Breast epithelium (tissue), 4 donors: ENCODE measurements around the gene IL17RC. TPM values are rescaled to one million over a fixed set of nuclear protein-coding genes. Genes with fewer than 3 reads are reported as not detected.

Source experiments
- DNase-seq, 2 donors: peaks; one replicate each; pipeline ENCODE4 v3.0.0-alpha.2; 2019; ENCODE audit warnings: low spot score in 2 of 2
- H3K27ac ChIP-seq, 2 donors: fragments of 200-600 bp; sonication (generic) in 1 of 2; one replicate each; pipeline ENCODE4 v1.5.1; 2016 to 2019; ENCODE audit warnings: mild to moderate bottlenecking in 1 of 2
- H3K27me3 ChIP-seq, 2 donors: fragments of 200-600 bp; sonication (generic) in 1 of 2; one replicate each; pipeline versions ENCODE4 v1.5.1 to v1.6.0; 2017 to 2019; ENCODE audit warnings: control low read depth in 1 of 2, mild to moderate bottlenecking in 1 of 2
- H3K36me3 ChIP-seq: fragments of 200-600 bp; one replicate; pipeline ENCODE4 v1.5.1; 2019
- H3K4me1 ChIP-seq, 2 donors: fragments of 200-600 bp; sonication (generic); one replicate each; pipeline ENCODE4 v1.5.1; 2016 to 2019; ENCODE audit warnings: control low read depth in 1 of 2
- H3K4me3 ChIP-seq, 3 donors: fragments of 200-600 bp; sonication (generic); 1 replicate in 2 of 3; 2 replicates in 1 of 3; pipeline ENCODE4 v1.5.1; 2016 to 2019; ENCODE audit warnings: mild to moderate bottlenecking in 3 of 3, moderate library complexity in 2 of 3
- H3K9me3 ChIP-seq, 2 donors: fragments of 200-600 bp; sonication (generic) in 1 of 2; one replicate each; pipeline ENCODE4 v1.5.1; 2016 to 2019; ENCODE audit warnings: control low read depth in 1 of 2
- POLR2A ChIP-seq: fragments of 450-650 bp; IDR thresholded peaks from one replicate; pipeline ENCODE4 v1.6.1; 2016; ENCODE audit warnings: antibody characterized with exemption, mild to moderate bottlenecking, moderate library complexity
- POLR2AphosphoS5 ChIP-seq, 3 donors: sonication (generic); formaldehyde crosslinking; IDR thresholded peaks; one replicate each; pipeline ENCODE4 v1.6.1; 2017; ENCODE audit warnings: antibody characterized with exemption in 3 of 3
- intact Hi-C: fragments of 100-400 bp; cut with DNase I; formaldehyde crosslinking; loops from one replicate; pipeline ENCODE4 v1.15.1; 2023; ENCODE audit warnings: low total_unique reads
- total RNA-seq, 3 donors: library from RNA; depleted of rRNA; stranded (reverse); fragments of >200 nt; gene quantifications; one replicate each; pipeline ENCODE4 v1.1.0, GENCODE V29; 2016
- TF ChIP-seq, protein P1 (sequence below), 3 donors: fragments of 450-650 bp; IDR thresholded peaks; one replicate each; pipeline ENCODE4 v1.5.1; 2016 to 2017; ENCODE audit warnings: antibody characterized with exemption in 3 of 3, mild to moderate bottlenecking in 3 of 3, moderate library complexity in 3 of 3

IL17RC gene
- total RNA-seq, 3 donors from 2014 or later = 59.6 to 119 (median 90.6) TPM

- H3K4me3 ChIP-seq = peak within 1 kb of the TSS; percentile 20 to 63 (median 56)
- DNase-seq = peak in 1 of 2 donors; percentile 63
Measured at GRCh38 chr3:9902372-9903237, 14.3 kb upstream of the IL17RC start, which contains the start of gene IL17RE. TSS of gene IL17RE (plus strand) at chr3:9902848. CDS start at chr3:9902933, 85 bp downstream.

GRCh38 chr3:9903238-9903624 is 13.7 kb upstream of the IL17RC start:
- Histone ChIP-seq H3K4me1 (peaks cover 0 to 9% of the 10 kb centered on the region in 2 donors), H3K36me3 (no peaks in the 10 kb centered on the region), H3K4me3 (peak overlapping the region; percentile 20 to 63 (median 56)), H3K9me3 (no peaks in the 10 kb centered on the region), H3K27me3 (no peaks in the 10 kb centered on the region), H3K27ac (peak overlapping the region; percentile 82 to 84)
- DNase-seq = no peak
- TF ChIP-seq POLR2A (no peak), POLR2AphosphoS5 (IDR thresholded peaks at IDR 0.05) (no peak)
- TF ChIP-seq, protein P1, sequence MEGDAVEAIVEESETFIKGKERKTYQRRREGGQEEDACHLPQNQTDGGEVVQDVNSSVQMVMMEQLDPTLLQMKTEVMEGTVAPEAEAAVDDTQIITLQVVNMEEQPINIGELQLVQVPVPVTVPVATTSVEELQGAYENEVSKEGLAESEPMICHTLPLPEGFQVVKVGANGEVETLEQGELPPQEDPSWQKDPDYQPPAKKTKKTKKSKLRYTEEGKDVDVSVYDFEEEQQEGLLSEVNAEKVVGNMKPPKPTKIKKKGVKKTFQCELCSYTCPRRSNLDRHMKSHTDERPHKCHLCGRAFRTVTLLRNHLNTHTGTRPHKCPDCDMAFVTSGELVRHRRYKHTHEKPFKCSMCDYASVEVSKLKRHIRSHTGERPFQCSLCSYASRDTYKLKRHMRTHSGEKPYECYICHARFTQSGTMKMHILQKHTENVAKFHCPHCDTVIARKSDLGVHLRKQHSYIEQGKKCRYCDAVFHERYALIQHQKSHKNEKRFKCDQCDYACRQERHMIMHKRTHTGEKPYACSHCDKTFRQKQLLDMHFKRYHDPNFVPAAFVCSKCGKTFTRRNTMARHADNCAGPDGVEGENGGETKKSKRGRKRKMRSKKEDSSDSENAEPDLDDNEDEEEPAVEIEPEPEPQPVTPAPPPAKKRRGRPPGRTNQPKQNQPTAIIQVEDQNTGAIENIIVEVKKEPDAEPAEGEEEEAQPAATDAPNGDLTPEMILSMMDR (IDR thresholded peaks at IDR 0.05) = no peak
- intact Hi-C loops = no loop called here

More at GRCh38 chr3:9902372-9903237, 14.3 kb upstream of the IL17RC start, which contains the start of gene IL17RE:
- TF ChIP-seq, protein P1 (IDR thresholded peaks at IDR 0.05) = no peak
- no peak for TF ChIP-seq POLR2AphosphoS5 (IDR thresholded peaks at IDR 0.05)
- TF ChIP-seq POLR2A = no peak
- intact Hi-C loops = no loop called here
- Histone ChIP-seq H3K27ac (peak within 1 kb of the TSS; percentile 82 to 84), H3K4me1 (peaks cover 0 to 9% of the 10 kb centered on the region in 2 donors), H3K9me3 (no peaks in the 10 kb centered on the region), H3K36me3 (no peaks in the 10 kb centered on the region), H3K27me3 (no peaks in the 10 kb centered on the region)

DNA sequence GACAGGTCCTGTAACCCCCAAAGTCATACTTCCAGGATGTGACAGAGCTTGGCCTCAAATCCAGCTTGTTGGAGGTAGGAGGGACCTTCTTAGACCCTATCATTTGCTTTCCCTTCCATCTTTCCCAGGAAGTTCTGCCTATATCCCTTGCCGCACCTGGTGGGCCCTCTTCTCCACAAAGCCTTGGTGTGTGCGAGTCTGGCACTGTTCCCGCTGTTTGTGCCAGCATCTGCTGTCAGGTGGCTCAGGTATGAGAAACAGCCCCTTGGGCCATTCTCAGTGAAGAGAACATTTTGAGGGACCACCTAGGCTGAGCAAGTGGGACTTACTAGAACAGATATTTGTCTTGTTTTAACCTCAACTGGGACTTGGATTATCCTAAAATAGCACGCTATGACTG is 13.0 kb upstream of the IL17RC start:
- H3K9me3 ChIP-seq = no peaks in the 10 kb centered on the region
- H3K4me3 ChIP-seq = peak overlapping the region in 2 of 3 donors; percentile 56 to 63
- peak in 1 of 2 donors; percentile 71 for DNase-seq
- intact Hi-C loops = no loop called here
- H3K27me3 ChIP-seq = no peaks in the 10 kb centered on the region
- no peak for TF ChIP-seq POLR2AphosphoS5 (IDR thresholded peaks at IDR 0.05)
- TF ChIP-seq POLR2A = no peak
- TF ChIP-seq, protein P1 (IDR thresholded peaks at IDR 0.05) = no peak
- H3K27ac ChIP-seq = peak overlapping the region; percentile 82 to 84
- no peaks in the 10 kb centered on the region for H3K36me3 ChIP-seq
- peaks cover 0 to 2% of the 10 kb centered on the region in 2 donors for H3K4me1 ChIP-seq

DNA sequence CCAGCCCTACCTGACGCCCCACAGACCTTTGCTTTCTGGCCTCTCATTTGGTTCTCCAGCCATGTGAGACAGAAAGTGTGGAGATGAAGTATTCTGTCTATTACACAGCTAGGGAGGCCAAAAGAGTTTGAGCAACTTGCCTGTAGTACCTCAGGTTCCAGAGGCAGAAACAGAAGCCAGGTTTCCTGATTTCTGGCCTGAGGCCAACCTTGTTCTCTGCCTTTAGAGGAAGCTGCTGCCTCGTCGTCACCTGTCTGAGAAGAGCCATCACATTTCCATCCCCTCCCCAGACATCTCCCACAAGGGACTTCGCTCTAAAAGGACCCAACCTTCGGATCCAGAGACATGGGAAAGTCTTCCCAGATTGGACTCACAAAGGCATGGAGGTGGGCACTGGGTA is 10.4 kb upstream of the IL17RC start:
- Histone ChIP-seq H3K27me3 (no peaks in the 10 kb centered on the region), H3K4me1 (no peaks in the 10 kb centered on the region), H3K27ac (no peak overlapping the region), H3K36me3 (no peaks in the 10 kb centered on the region), H3K4me3 (no peak overlapping the region), H3K9me3 (no peaks in the 10 kb centered on the region)
- intact Hi-C loops = no loop called here
- no peak for DNase-seq
- TF ChIP-seq POLR2AphosphoS5 (IDR thresholded peaks at IDR 0.05) (no peak), POLR2A (no peak)
- TF ChIP-seq, protein P1 (IDR thresholded peaks at IDR 0.05) = no peak

DNA sequence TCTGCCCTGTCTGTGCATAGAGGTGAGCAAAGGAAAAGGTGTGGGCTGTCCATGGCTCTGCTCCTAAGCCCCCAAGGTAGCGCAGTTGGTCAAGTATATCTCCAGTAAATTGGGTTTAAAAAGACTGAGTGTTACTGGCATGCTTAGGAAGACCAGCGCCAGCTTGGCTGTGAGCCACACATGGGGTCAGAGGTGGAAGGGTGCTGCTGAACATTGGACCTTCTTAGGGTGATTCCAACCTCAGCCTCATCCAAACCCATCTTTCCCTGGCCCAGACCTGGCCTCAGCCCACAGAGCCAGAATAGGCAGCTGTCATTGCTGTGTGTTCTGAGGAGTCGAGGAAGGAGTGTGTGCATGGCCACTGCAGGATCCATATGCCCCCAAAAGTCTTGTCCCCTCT is 8.6 kb upstream of the IL17RC start:
- Histone ChIP-seq H3K27ac (no peak overlapping the region), H3K27me3 (no peaks in the 10 kb centered on the region), H3K9me3 (no peaks in the 10 kb centered on the region), H3K4me1 (no peaks in the 10 kb centered on the region), H3K4me3 (no peak overlapping the region), H3K36me3 (no peaks in the 10 kb centered on the region)
- TF ChIP-seq POLR2AphosphoS5 (IDR thresholded peaks at IDR 0.05) (no peak), POLR2A (no peak)
- TF ChIP-seq, protein P1 (IDR thresholded peaks at IDR 0.05) = no peak
- DNase-seq = no peak
- intact Hi-C loops = no loop called here
